ENCODE data around the gene SORT1. TPM values are rescaled to one million over a fixed set of nuclear protein-coding genes. Genes with fewer than 3 reads are reported as not detected.
A peak's percentile ranks its signal among the peaks of the same experiment; 100 is the strongest.

Gene SORT1
- total and polyA plus RNA-seq, 2 of the 13 experiments (the other 11 are each of a cell fraction or from before 2014, with no cell fraction given), result 32.4 to 93.0 TPM

- TF ChIP-seq, protein P1, sequence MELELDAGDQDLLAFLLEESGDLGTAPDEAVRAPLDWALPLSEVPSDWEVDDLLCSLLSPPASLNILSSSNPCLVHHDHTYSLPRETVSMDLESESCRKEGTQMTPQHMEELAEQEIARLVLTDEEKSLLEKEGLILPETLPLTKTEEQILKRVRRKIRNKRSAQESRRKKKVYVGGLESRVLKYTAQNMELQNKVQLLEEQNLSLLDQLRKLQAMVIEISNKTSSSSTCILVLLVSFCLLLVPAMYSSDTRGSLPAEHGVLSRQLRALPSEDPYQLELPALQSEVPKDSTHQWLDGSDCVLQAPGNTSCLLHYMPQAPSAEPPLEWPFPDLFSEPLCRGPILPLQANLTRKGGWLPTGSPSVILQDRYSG (CRISPR knock-in tag; IDR thresholded peaks at IDR 0.05), result no peak
- TF ChIP-seq ATF7 (IDR thresholded peaks at IDR 0.05) (no peak), ATF7 (CRISPR knock-in tag; IDR thresholded peaks at IDR 0.05) (no peak), ZNF3 (CRISPR knock-in tag; IDR thresholded peaks at IDR 0.05) (no peak), ZNF761 (CRISPR knock-in tag; conservative IDR thresholded peaks at IDR 0.05) (no peak), ZNF749 (CRISPR knock-in tag; IDR thresholded peaks at IDR 0.05; ENCODE audit: borderline replicate concordance) (no peak), ZNF124 (CRISPR knock-in tag; IDR thresholded peaks at IDR 0.05) (peak; percentile 78; the same call in 1 of the 2 replicates), PRMT3 (CRISPR knock-in tag; IDR thresholded peaks at IDR 0.05; ENCODE audit: borderline replicate concordance, low read depth) (no peak), ZNF335 (CRISPR knock-in tag; IDR thresholded peaks at IDR 0.05) (no peak), LCORL (IDR thresholded peaks at IDR 0.05) (no peak), LCORL (CRISPR knock-in tag; IDR thresholded peaks at IDR 0.05) (no peak), ZFP82 (CRISPR knock-in tag; IDR thresholded peaks at IDR 0.05; ENCODE audit: borderline replicate concordance) (no peak), TAF15 (IDR thresholded peaks at IDR 0.05; ENCODE audit: low read depth, low read length, poor library complexity, severe bottlenecking) (no peak), ZSCAN25 (CRISPR knock-in tag; IDR thresholded peaks at IDR 0.05) (no peak), UBTF (CRISPR knock-in tag; IDR thresholded peaks at IDR 0.05) (no peak; the same call in 1 of the 2 replicates), IKZF1 (IDR thresholded peaks at IDR 0.05) (no peak), NR2F6 (IDR thresholded peaks at IDR 0.05) (peak; percentile 29), NR2F6 (CRISPR knock-in tag; IDR thresholded peaks at IDR 0.05) (peak; percentile 60; the same call in 1 of the 2 replicates), HDAC1 (CRISPR knock-in tag; IDR thresholded peaks at IDR 0.05) (peak; percentile 71)
- TF ChIP-seq, protein P2, sequence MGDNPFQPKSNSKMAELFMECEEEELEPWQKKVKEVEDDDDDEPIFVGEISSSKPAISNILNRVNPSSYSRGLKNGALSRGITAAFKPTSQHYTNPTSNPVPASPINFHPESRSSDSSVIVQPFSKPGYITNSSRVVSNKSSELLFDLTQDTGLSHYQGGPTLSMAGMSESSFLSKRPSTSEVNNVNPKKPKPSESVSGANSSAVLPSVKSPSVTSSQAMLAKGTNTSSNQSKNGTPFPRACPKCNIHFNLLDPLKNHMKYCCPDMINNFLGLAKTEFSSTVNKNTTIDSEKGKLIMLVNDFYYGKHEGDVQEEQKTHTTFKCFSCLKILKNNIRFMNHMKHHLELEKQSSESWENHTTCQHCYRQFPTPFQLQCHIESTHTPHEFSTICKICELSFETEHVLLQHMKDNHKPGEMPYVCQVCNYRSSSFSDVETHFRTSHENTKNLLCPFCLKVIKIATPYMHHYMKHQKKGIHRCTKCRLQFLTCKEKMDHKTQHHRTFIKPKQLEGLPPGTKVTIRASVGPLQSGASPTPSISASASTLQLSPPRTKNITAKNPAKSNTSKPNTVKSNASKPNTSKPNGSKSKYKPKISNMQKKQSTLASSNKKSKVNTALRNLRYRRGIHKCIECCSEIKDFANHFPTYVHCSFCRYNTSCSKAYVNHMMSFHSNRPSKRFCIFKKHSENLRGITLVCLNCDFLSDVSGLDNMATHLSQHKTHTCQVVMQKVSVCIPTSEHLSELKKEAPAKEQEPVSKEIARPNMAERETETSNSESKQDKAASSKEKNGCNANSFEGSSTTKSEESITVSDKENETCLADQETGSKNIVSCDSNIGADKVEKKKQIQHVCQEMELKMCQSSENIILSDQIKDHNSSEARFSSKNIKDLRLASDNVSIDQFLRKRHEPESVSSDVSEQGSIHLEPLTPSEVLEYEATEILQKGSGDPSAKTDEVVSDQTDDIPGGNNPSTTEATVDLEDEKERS (CRISPR knock-in tag; IDR thresholded peaks at IDR 0.05), result no peak
- TF ChIP-seq, protein P3, sequence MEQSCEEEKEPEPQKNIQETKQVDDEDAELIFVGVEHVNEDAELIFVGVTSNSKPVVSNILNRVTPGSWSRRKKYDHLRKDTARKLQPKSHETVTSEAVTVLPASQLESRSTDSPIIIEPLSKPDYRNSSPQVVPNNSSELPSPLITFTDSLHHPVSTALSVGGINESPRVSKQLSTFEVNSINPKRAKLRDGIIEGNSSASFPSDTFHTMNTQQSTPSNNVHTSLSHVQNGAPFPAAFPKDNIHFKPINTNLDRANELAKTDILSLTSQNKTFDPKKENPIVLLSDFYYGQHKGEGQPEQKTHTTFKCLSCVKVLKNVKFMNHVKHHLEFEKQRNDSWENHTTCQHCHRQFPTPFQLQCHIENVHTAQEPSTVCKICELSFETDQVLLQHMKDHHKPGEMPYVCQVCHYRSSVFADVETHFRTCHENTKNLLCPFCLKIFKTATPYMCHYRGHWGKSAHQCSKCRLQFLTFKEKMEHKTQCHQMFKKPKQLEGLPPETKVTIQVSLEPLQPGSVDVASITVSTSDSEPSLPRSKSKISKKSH (CRISPR knock-in tag; IDR thresholded peaks at IDR 0.05; ENCODE audit: borderline replicate concordance), result peak; percentile 45; the same call in 1 of the 2 replicates
- TF ChIP-seq, protein P4, sequence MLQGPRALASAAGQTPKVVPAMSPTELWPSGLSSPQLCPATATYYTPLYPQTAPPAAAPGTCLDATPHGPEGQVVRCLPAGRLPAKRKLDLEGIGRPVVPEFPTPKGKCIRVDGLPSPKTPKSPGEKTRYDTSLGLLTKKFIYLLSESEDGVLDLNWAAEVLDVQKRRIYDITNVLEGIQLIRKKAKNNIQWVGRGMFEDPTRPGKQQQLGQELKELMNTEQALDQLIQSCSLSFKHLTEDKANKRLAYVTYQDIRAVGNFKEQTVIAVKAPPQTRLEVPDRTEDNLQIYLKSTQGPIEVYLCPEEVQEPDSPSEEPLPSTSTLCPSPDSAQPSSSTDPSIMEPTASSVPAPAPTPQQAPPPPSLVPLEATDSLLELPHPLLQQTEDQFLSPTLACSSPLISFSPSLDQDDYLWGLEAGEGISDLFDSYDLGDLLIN (CRISPR knock-in tag; IDR thresholded peaks at IDR 0.05; ENCODE audit: borderline replicate concordance), result no peak
Measured at GRCh38 chr1:109397581-109398342, at the start of gene SORT1 (continued).
